HG02610 (cell line): ENCODE results near the gene SFMBT2.

Experiments
- ATAC-seq: cut with Tn5 transposase; IDR thresholded peaks from one replicate; pipeline ENCODE4 v1.9.1; 2021; ENCODE audit warnings: mild to moderate bottlenecking, moderate library complexity; ENCODE audit not compliant: unreplicated experiment

Gene SFMBT2

GRCh38 chr10:7275761-7276440 is 134.9 kb downstream of the SFMBT2 start:
- no peak for ATAC-seq

- no peak for ATAC-seq
Measured at GRCh38 chr10:7274293-7274692, 136.5 kb downstream of the SFMBT2 start.

- no peak for ATAC-seq
Measured at GRCh38 chr10:7272008-7272407, 138.8 kb downstream of the SFMBT2 start.

GRCh38 chr10:7269988-7270387 is 140.8 kb downstream of the SFMBT2 start:
- no peak for ATAC-seq

GRCh38 chr10:7267142-7267541 is 143.7 kb downstream of the SFMBT2 start:
- ATAC-seq, result no peak

GRCh38 chr10:7265396-7266123 is 145.3 kb downstream of the SFMBT2 start:
- ATAC-seq, result no peak

- no peak for ATAC-seq
Measured at GRCh38 chr10:7264313-7264756, 146.5 kb downstream of the SFMBT2 start.

- no peak for ATAC-seq
Measured at GRCh38 chr10:7263616-7264015, 147.2 kb downstream of the SFMBT2 start.

- no peak for ATAC-seq
Measured at GRCh38 chr10:7261351-7261750, 149.5 kb downstream of the SFMBT2 start.

- no peak for ATAC-seq
Measured at GRCh38 chr10:7260912-7261311, 149.9 kb downstream of the SFMBT2 start.

GRCh38 chr10:7260412-7260900 is 150.4 kb downstream of the SFMBT2 start:
- peak; percentile 51 for ATAC-seq

- peak; percentile 74 for ATAC-seq
Measured at GRCh38 chr10:7258948-7259523, 151.8 kb downstream of the SFMBT2 start.

GRCh38 chr10:7255517-7255916 is 155.3 kb downstream of the SFMBT2 start:
- ATAC-seq, result no peak

GRCh38 chr10:7251696-7252465 is 159.0 kb downstream of the SFMBT2 start:
- ATAC-seq, result no peak

- ATAC-seq, result no peak
Measured at GRCh38 chr10:7250236-7250635, 160.6 kb downstream of the SFMBT2 start.

- no peak for ATAC-seq
Measured at GRCh38 chr10:7248585-7249164, 162.2 kb downstream of the SFMBT2 start.

- no peak for ATAC-seq
Measured at GRCh38 chr10:7248148-7248547, 162.7 kb downstream of the SFMBT2 start.

- ATAC-seq, result no peak
Measured at GRCh38 chr10:7245505-7245904, 165.3 kb downstream of the SFMBT2 start.

GRCh38 chr10:7243873-7244272 is 167.0 kb downstream of the SFMBT2 start:
- peak; percentile 70 for ATAC-seq

- no peak for ATAC-seq
Measured at GRCh38 chr10:7243139-7243538, 167.7 kb downstream of the SFMBT2 start.
